SU-DHL-6 (cell line): ENCODE data around the gene PRR5.

Experiments
- H2AFZ ChIP-seq: fragments of 200-600 bp; sonication (generic); 2 replicates; pipeline ENCODE4 v1.6.1; 2014; ENCODE audit warnings: low read depth, mild to moderate bottlenecking, moderate library complexity, mixed read lengths, antibody characterized with exemption, low read length; ENCODE audit not compliant: severe bottlenecking
- H3F3A ChIP-seq: fragments of 200-600 bp; shearing (Covaris generic); 2 replicates; pipeline ENCODE4 v1.6.0; 2016; ENCODE audit warnings: antibody characterized with exemption, mild to moderate bottlenecking; ENCODE audit not compliant: insufficient read depth
- H3K27ac ChIP-seq: fragments of 200-600 bp; sonication (generic); 2 replicates; pipeline ENCODE4 v1.5.1; 2016; ENCODE audit warnings: low read depth, mild to moderate bottlenecking, low read length, moderate library complexity, mixed read lengths
- H3K27me3 ChIP-seq: fragments of 200-600 bp; sonication (generic), shearing (Covaris generic); 2 replicates; pipeline ENCODE4 v1.6.0; 2014; ENCODE audit warnings: mild to moderate bottlenecking, low read length
- H3K36me3 ChIP-seq: fragments of 200-600 bp; sonication (generic); 2 replicates; pipeline ENCODE4 v1.6.1; 2014; ENCODE audit warnings: mild to moderate bottlenecking, low read length, mixed read lengths
- H3K4me2 ChIP-seq: fragments of 300-600, 200-600 bp; shearing (Covaris generic), sonication (generic); 2 replicates; pipeline ENCODE4 v1.6.0; 2014; ENCODE audit warnings: low read length, low read depth, mild to moderate bottlenecking; ENCODE audit not compliant: poor library complexity, severe bottlenecking
- H3K4me3 ChIP-seq: fragments of 200-600 bp; sonication (generic); 2 replicates; pipeline ENCODE4 v1.5.1; 2014; ENCODE audit warnings: antibody characterized with exemption, low read length, mild to moderate bottlenecking, mixed read lengths; ENCODE audit not compliant: insufficient read depth, poor library complexity, severe bottlenecking
- H3K79me2 ChIP-seq: fragments of 200-600 bp; sonication (generic); 2 replicates; pipeline ENCODE4 v1.6.1; 2014; ENCODE audit warnings: mild to moderate bottlenecking, low read length, moderate library complexity; ENCODE audit not compliant: insufficient read depth
- H3K9ac ChIP-seq: fragments of 200-600 bp; sonication (generic); 2 replicates; pipeline ENCODE4 v1.7.0; 2014; ENCODE audit warnings: mild to moderate bottlenecking, low read length
- H3K9me2 ChIP-seq: fragments of 200-600 bp; sonication (generic); replicated peaks from 2 replicates; pipeline ENCODE4 v1.6.1; 2014; ENCODE audit warnings: low read length; ENCODE audit not compliant: insufficient read depth
- H3K9me3 ChIP-seq: fragments of 200-600 bp; sonication (generic); 2 replicates; pipeline ENCODE4 v1.6.1; 2014; ENCODE audit warnings: low read length, mixed read lengths; ENCODE audit not compliant: insufficient read depth
- H4K20me1 ChIP-seq: fragments of 200-600 bp; sonication (generic); 2 replicates; pipeline ENCODE4 v1.6.1; 2014; ENCODE audit warnings: low read depth, mild to moderate bottlenecking, antibody characterized with exemption, low read length, moderate library complexity, mixed read lengths
- CTCF ChIP-seq: fragments of 200-600 bp; sonication (generic); IDR thresholded peaks from one replicate; pipeline ENCODE4 v1.5.1; 2017; ENCODE audit warnings: antibody characterized with exemption, mild to moderate bottlenecking, low read length, moderate library complexity; ENCODE audit not compliant: insufficient read depth, poor library complexity, severe bottlenecking
- EZH2phosphoT487 ChIP-seq: fragments of 200-600 bp; sonication (generic), shearing (Covaris generic); conservative IDR thresholded peaks from 2 replicates; pipeline ENCODE4 v1.6.1; 2018; ENCODE audit warnings: mild to moderate bottlenecking, antibody characterized with exemption, low read length, moderate library complexity, mixed read lengths

The PRR5 gene

GRCh38 chr22:44659140-44659539 is 42.9 kb upstream of the PRR5 start:
- H3K36me3 ChIP-seq = no peaks in the 10 kb centered on the region
- no peaks in the 10 kb centered on the region for H3K9me2 ChIP-seq
- no peaks in the 10 kb centered on the region for H4K20me1 ChIP-seq
- no peaks in the 10 kb centered on the region for H3K79me2 ChIP-seq
- no peak overlapping the region for H3K27ac ChIP-seq
- no peaks in the 10 kb centered on the region for H3F3A ChIP-seq
- no peaks in the 10 kb centered on the region for H3K9me3 ChIP-seq
- TF ChIP-seq CTCF = no peak
- no peak for TF ChIP-seq EZH2phosphoT487
- no peak overlapping the region for H3K4me2 ChIP-seq
- no peak overlapping the region for H2AFZ ChIP-seq
- H3K27me3 ChIP-seq = no peaks in the 10 kb centered on the region
- H3K4me3 ChIP-seq = no peak overlapping the region
- no peak overlapping the region for H3K9ac ChIP-seq

GRCh38 chr22:44660051-44660830 is 41.8 kb upstream of the PRR5 start:
- Histone ChIP-seq H3K36me3 (no peaks in the 10 kb centered on the region), H2AFZ (no peak overlapping the region), H3K79me2 (no peaks in the 10 kb centered on the region), H3K4me3 (no peak overlapping the region), H3K27ac (no peak overlapping the region), H3K9ac (no peak overlapping the region), H3K9me3 (no peaks in the 10 kb centered on the region), H4K20me1 (no peaks in the 10 kb centered on the region), H3K27me3 (no peaks in the 10 kb centered on the region), H3K4me2 (no peak overlapping the region), H3F3A (no peaks in the 10 kb centered on the region), H3K9me2 (no peaks in the 10 kb centered on the region)
- TF ChIP-seq CTCF (no peak), EZH2phosphoT487 (no peak)

- H3K9ac ChIP-seq = no peak overlapping the region
- TF ChIP-seq CTCF = no peak
- no peak for TF ChIP-seq EZH2phosphoT487
Measured at GRCh38 chr22:44661070-44661469, 40.9 kb upstream of the PRR5 start.

More at GRCh38 chr22:44661070-44661469, 40.9 kb upstream of the PRR5 start:
- Histone ChIP-seq H3K27ac (no peak overlapping the region), H3K9me2 (no peaks in the 10 kb centered on the region), H4K20me1 (no peaks in the 10 kb centered on the region), H3K4me3 (no peak overlapping the region), H3K27me3 (no peaks in the 10 kb centered on the region), H3K79me2 (no peaks in the 10 kb centered on the region), H3K36me3 (no peaks in the 10 kb centered on the region), H3K9me3 (no peaks in the 10 kb centered on the region), H2AFZ (no peak overlapping the region), H3K4me2 (no peak overlapping the region), H3F3A (no peaks in the 10 kb centered on the region)
